Neural progenitor cell (in vitro differentiated cells): ENCODE measurements around the gene FUT4. TPM values are rescaled to one million over a fixed set of nuclear protein-coding genes. Genes with fewer than 3 reads are reported as not detected.

Experiments
- DNase-seq: peaks from one replicate; pipeline ENCODE4 v3.0.0-alpha.2; 2016; ENCODE audit warnings: low spot score
- H2AFZ ChIP-seq: fragments of 200-600 bp; sonication (generic); replicated peaks from 2 replicates; pipeline ENCODE4 v1.6.1; 2016; ENCODE audit warnings: antibody characterized with exemption
- H3F3A ChIP-seq: fragments of 200-600 bp; sonication (generic); 2 replicates; pipeline ENCODE4 v1.6.1; 2016; ENCODE audit warnings: antibody characterized with exemption, low read depth
- H3K27ac ChIP-seq: fragments of 200-600 bp; sonication (generic); 2 replicates; pipeline ENCODE4 v1.5.1; 2016; ENCODE audit warnings: mild to moderate bottlenecking
- H3K27me3 ChIP-seq: fragments of 200-600 bp; sonication (generic); 2 replicates; pipeline ENCODE4 v1.6.1; 2016; ENCODE audit warnings: mild to moderate bottlenecking, moderate library complexity
- H3K36me3 ChIP-seq: fragments of 200-600 bp; sonication (generic); 2 replicates; pipeline ENCODE4 v1.5.1; 2016
- H3K4me1 ChIP-seq: fragments of 200-600 bp; sonication (generic); 2 replicates; pipeline ENCODE4 v1.6.1; 2016; ENCODE audit warnings: mixed run types
- H3K4me2 ChIP-seq: fragments of 200-600 bp; sonication (generic); 2 replicates; pipeline ENCODE4 v1.6.1; 2016
- H3K4me3 ChIP-seq: fragments of 200-600 bp; sonication (generic); 2 replicates; pipeline ENCODE4 v1.5.1; 2016
- H3K79me2 ChIP-seq: fragments of 200-600 bp; sonication (generic); 2 replicates; pipeline ENCODE4 v1.6.1; 2016; ENCODE audit warnings: low read depth
- H3K9ac ChIP-seq: fragments of 200-600 bp; sonication (generic); 2 replicates; pipeline ENCODE4 v1.6.1; 2016
- H3K9me3 ChIP-seq: fragments of 200-600 bp; sonication (generic); 2 replicates; pipeline ENCODE4 v1.5.1; 2016; ENCODE audit warnings: low read depth
- H4K20me1 ChIP-seq: fragments of 200-600 bp; sonication (generic); 2 replicates; pipeline ENCODE4 v1.6.1; 2016; ENCODE audit warnings: low read depth
- H3K27ac Mint-ChIP-seq: 3 replicates; pipeline ENCODE4 v1.8.0; 2021; ENCODE audit warnings: mixed read lengths
- H3K27me3 Mint-ChIP-seq: 2 replicates; pipeline ENCODE4 v1.8.0; 2022; ENCODE audit warnings: low read depth, mild to moderate bottlenecking, inconsistent platforms, moderate library complexity, mixed read lengths; ENCODE audit not compliant: insufficient read depth
- H3K36me3 Mint-ChIP-seq: 3 replicates; pipeline ENCODE4 v1.8.0; 2021; ENCODE audit warnings: mixed read lengths
- H3K4me1 Mint-ChIP-seq: 3 replicates; pipeline ENCODE4 v1.8.0; 2021; ENCODE audit warnings: mixed read lengths
- H3K4me3 Mint-ChIP-seq: 3 replicates; pipeline ENCODE4 v1.8.0; 2021; ENCODE audit warnings: mild to moderate bottlenecking, moderate library complexity, mixed read lengths
- H3K9me3 Mint-ChIP-seq: 3 replicates; pipeline ENCODE4 v1.8.0; 2020; ENCODE audit warnings: mixed read lengths
- EZH2 ChIP-seq: fragments of 200-600 bp; sonication (generic); IDR thresholded peaks from 2 replicates; pipeline ENCODE4 v1.6.1; 2017; ENCODE audit warnings: antibody characterized with exemption, mild to moderate bottlenecking, moderate library complexity
- EZH2phosphoT487 ChIP-seq: fragments of 200-600 bp; sonication (generic); IDR thresholded peaks from 2 replicates; pipeline ENCODE4 v1.6.1; 2017; ENCODE audit warnings: antibody characterized with exemption
- total RNA-seq: library from RNA; depleted of rRNA; stranded (reverse); fragments of >200 nt; gene quantifications from 2 replicates; pipeline ENCODE4 v1.2.3, GENCODE V29; 2015; ENCODE audit warnings: low replicate concordance
- TF ChIP-seq, protein P1 (sequence below): fragments of 200-600 bp; sonication (generic); IDR thresholded peaks from 2 replicates; pipeline ENCODE4 v1.5.1; 2017; ENCODE audit warnings: antibody characterized with exemption, mild to moderate bottlenecking

Gene FUT4
- total RNA-seq, 1 donor from 2014 or later = 2.7 TPM

DNA sequence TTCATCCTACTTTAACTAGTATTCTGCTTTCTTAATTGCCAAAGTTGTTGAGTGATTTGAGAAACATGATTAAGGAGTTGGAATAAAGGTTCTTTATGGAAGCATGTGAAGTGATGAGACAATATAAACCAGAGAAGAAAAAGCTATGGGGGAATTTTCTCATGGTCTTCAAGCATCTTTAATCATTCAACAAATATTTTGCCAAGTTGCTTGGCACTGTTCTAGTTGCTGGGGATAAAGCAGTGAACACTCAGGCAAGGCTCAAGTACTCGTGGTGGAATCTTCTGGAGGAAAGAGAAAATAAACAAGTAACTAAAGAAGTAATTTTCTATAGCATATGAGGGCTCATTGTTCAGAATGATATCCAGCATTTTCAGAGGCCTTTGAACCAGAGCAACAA is 14.3 kb downstream of the FUT4 start:
- no peaks in the 10 kb centered on the region for H3K9me3 Mint-ChIP-seq
- Histone ChIP-seq H3K27ac (no peak overlapping the region), H3K9ac (no peak overlapping the region), H3F3A (no peaks in the 10 kb centered on the region), H3K4me3 (no peak overlapping the region), H2AFZ (no peak overlapping the region), H3K27me3 (no peaks in the 10 kb centered on the region), H3K4me2 (no peak overlapping the region), H4K20me1 (no peaks in the 10 kb centered on the region), H3K79me2 (no peaks in the 10 kb centered on the region), H3K4me1 (no peaks in the 10 kb centered on the region), H3K36me3 (no peaks in the 10 kb centered on the region), H3K9me3 (no peaks in the 10 kb centered on the region)
- no peak for TF ChIP-seq EZH2
- TF ChIP-seq EZH2phosphoT487 = no peak
- TF ChIP-seq, protein P1, sequence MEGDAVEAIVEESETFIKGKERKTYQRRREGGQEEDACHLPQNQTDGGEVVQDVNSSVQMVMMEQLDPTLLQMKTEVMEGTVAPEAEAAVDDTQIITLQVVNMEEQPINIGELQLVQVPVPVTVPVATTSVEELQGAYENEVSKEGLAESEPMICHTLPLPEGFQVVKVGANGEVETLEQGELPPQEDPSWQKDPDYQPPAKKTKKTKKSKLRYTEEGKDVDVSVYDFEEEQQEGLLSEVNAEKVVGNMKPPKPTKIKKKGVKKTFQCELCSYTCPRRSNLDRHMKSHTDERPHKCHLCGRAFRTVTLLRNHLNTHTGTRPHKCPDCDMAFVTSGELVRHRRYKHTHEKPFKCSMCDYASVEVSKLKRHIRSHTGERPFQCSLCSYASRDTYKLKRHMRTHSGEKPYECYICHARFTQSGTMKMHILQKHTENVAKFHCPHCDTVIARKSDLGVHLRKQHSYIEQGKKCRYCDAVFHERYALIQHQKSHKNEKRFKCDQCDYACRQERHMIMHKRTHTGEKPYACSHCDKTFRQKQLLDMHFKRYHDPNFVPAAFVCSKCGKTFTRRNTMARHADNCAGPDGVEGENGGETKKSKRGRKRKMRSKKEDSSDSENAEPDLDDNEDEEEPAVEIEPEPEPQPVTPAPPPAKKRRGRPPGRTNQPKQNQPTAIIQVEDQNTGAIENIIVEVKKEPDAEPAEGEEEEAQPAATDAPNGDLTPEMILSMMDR = no peak
- H3K4me3 Mint-ChIP-seq = no peak overlapping the region
- no peaks in the 10 kb centered on the region for H3K36me3 Mint-ChIP-seq
- no peak overlapping the region for H3K27ac Mint-ChIP-seq
- peaks cover 3% of the 10 kb centered on the region for H3K4me1 Mint-ChIP-seq
- peaks cover 2% of the 10 kb centered on the region for H3K27me3 Mint-ChIP-seq
- DNase-seq = no peak

DNA sequence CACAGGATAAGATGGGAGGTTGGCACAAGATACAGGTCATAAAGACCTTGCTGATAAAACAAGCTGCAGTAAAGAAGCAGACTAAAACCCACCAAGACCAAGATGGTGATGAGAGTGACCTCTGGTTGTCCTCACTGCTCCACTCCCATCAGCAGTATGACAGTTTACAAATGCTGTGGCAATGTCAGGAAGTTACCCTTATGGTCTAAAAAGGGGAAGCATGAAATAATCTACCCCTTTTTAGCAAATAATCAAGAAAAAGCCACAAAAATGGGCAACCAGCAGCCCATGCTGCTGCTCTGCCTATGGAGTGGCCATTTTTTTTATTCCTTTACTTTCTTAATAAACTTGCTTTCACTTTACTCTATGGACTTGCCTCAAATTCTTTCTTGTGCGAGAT is 14.7 kb downstream of the FUT4 start:
- H3K4me1 ChIP-seq = no peaks in the 10 kb centered on the region
- no peak for DNase-seq
- H2AFZ ChIP-seq = no peak overlapping the region
- H3K9me3 ChIP-seq = no peaks in the 10 kb centered on the region
- no peaks in the 10 kb centered on the region for H3F3A ChIP-seq
- no peak overlapping the region for H3K4me3 ChIP-seq
- no peak overlapping the region for H3K9ac ChIP-seq
- H4K20me1 ChIP-seq = no peaks in the 10 kb centered on the region
- Mint-ChIP-seq H3K27ac (no peak overlapping the region), H3K9me3 (no peaks in the 10 kb centered on the region), H3K4me3 (no peak overlapping the region), H3K36me3 (no peaks in the 10 kb centered on the region), H3K27me3 (peaks cover 2% of the 10 kb centered on the region), H3K4me1 (peaks cover 6% of the 10 kb centered on the region)
- TF ChIP-seq EZH2phosphoT487 = no peak
- TF ChIP-seq EZH2 = no peak
- TF ChIP-seq, protein P1 = no peak
- H3K27me3 ChIP-seq = no peaks in the 10 kb centered on the region
- H3K27ac ChIP-seq = no peak overlapping the region
- H3K79me2 ChIP-seq = no peaks in the 10 kb centered on the region
- no peaks in the 10 kb centered on the region for H3K36me3 ChIP-seq
- H3K4me2 ChIP-seq = no peak overlapping the region

DNA sequence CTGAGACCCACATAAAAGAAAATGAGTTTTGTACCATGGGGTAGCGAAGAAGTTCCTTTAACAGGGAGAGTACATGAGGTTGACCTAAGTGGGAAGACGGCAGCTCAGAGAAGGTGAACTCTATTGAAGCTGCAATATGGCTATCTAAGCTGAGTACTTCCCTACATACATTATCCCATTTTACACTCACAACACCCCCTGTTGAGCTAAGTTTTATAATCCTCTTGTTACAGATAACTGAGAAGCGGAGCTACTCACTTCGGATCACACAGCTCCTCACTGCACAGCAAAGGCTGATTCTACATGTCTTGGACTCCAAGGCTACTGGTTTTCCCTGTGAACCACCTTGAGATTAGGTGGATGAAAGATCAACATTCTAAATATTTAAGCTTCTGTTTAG is 15.2 kb downstream of the FUT4 start:
- no peak overlapping the region for H3K27ac Mint-ChIP-seq

More for the DNA sequence above, 15.2 kb downstream of the FUT4 start:
- no peaks in the 10 kb centered on the region for H3K9me3 Mint-ChIP-seq
- Histone ChIP-seq H3F3A (no peaks in the 10 kb centered on the region), H3K27ac (no peak overlapping the region), H3K27me3 (no peaks in the 10 kb centered on the region), H3K4me1 (no peaks in the 10 kb centered on the region), H3K9me3 (no peaks in the 10 kb centered on the region), H3K79me2 (no peaks in the 10 kb centered on the region), H3K36me3 (no peaks in the 10 kb centered on the region), H3K4me2 (no peak overlapping the region), H2AFZ (no peak overlapping the region), H3K4me3 (no peak overlapping the region), H3K9ac (no peak overlapping the region), H4K20me1 (no peaks in the 10 kb centered on the region)
- H3K4me1 Mint-ChIP-seq = peaks cover 6% of the 10 kb centered on the region
- no peak for DNase-seq
- peaks cover 2% of the 10 kb centered on the region for H3K27me3 Mint-ChIP-seq
- H3K36me3 Mint-ChIP-seq = no peaks in the 10 kb centered on the region
- H3K4me3 Mint-ChIP-seq = no peak overlapping the region
- TF ChIP-seq EZH2 (no peak), EZH2phosphoT487 (no peak)
- TF ChIP-seq, protein P1 = no peak
